Central memory CD8-positive, alpha-beta T cell (primary cell): ENCODE data around the gene MAPK9.

Experiments
- ATAC-seq: fragments of 150-1000 bp; cut with Tn5 transposase; replicated peaks from 2 replicates; pipeline ENCODE4 v1.10.0; 2022; ENCODE audit warnings: mild to moderate bottlenecking, moderate FRiP score, moderate number of reproducible peaks; ENCODE audit not compliant: poor library complexity, severe bottlenecking; ENCODE audit errors: extremely low read depth
- DNase-seq, 2 donors: peaks; one replicate each; pipeline ENCODE4 v3.0.0; 2021; ENCODE audit warnings: low spot score in 2 of 2
- H3K27ac Mint-ChIP-seq: one replicate; pipeline ENCODE4 v1.8.0; 2022; ENCODE audit warnings: low read depth, mild to moderate bottlenecking, moderate library complexity, mixed read lengths
- H3K27me3 Mint-ChIP-seq: one replicate; pipeline ENCODE4 v1.8.0; 2022; ENCODE audit warnings: mixed read lengths
- H3K36me3 Mint-ChIP-seq: one replicate; pipeline ENCODE4 v1.8.0; 2022; ENCODE audit warnings: mild to moderate bottlenecking, moderate library complexity, mixed read lengths; ENCODE audit not compliant: insufficient read depth
- H3K4me1 Mint-ChIP-seq: one replicate; pipeline ENCODE4 v1.8.0; 2022; ENCODE audit warnings: mixed read lengths
- H3K4me3 Mint-ChIP-seq: one replicate; pipeline ENCODE4 v1.8.0; 2022; ENCODE audit warnings: mild to moderate bottlenecking, moderate library complexity, mixed read lengths
- H3K9me3 Mint-ChIP-seq: one replicate; pipeline ENCODE4 v1.8.0; 2022; ENCODE audit warnings: mixed read lengths

Gene MAPK9

DNA sequence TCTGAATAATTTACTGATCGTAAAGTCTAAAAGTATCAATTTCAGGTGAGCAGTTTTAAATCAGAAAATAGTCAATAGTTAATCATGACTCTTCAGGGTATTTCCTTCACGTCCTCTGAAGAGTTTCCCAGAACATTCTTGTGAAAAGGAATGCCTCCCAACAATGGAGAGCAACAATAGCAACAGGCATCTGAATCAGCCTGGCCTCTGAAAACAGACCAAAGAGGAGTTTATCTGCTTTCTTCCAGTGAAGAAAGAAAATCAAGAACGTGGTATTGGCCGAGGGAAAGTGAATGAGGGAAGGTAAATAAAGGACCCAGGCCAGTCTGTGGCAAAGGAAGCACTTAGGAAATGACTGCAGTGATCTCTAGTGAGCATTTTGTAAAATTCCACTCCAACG, 56.8 kb downstream of the MAPK9 start:
- no peaks in the 10 kb centered on the region for H3K9me3 Mint-ChIP-seq
- no peaks in the 10 kb centered on the region for H3K4me1 Mint-ChIP-seq
- ATAC-seq: no peak
- DNase-seq: no peak
- H3K27ac Mint-ChIP-seq: no peak overlapping the region
- peaks cover 30% of the 10 kb centered on the region for H3K36me3 Mint-ChIP-seq
- no peak overlapping the region for H3K4me3 Mint-ChIP-seq
- no peaks in the 10 kb centered on the region for H3K27me3 Mint-ChIP-seq

DNA sequence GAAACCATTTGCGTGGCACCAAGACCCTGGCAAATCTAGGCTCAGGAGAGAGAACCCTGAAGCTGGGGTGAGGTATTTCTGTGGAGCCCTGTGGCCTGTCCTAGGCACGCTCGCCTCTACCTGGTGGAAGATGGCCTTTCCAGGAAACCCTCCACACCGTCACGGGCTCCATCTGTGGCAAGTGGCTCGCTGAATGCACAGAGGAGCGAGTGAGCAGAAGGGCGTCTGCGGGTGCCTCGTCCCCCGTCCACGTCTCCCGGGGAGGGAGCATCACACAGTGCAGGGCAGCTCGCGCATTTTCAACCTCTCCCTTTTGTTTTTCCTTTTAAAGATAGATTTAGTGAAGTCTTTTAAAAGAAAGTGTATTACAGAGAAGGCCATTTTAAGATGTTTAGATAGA, 57.6 kb downstream of the MAPK9 start:
- DNase-seq: no peak
- Mint-ChIP-seq H3K27ac (no peak overlapping the region), H3K4me3 (no peak overlapping the region), H3K36me3 (peaks cover 27% of the 10 kb centered on the region), H3K4me1 (no peaks in the 10 kb centered on the region), H3K27me3 (no peaks in the 10 kb centered on the region), H3K9me3 (no peaks in the 10 kb centered on the region)
- no peak for ATAC-seq

DNA sequence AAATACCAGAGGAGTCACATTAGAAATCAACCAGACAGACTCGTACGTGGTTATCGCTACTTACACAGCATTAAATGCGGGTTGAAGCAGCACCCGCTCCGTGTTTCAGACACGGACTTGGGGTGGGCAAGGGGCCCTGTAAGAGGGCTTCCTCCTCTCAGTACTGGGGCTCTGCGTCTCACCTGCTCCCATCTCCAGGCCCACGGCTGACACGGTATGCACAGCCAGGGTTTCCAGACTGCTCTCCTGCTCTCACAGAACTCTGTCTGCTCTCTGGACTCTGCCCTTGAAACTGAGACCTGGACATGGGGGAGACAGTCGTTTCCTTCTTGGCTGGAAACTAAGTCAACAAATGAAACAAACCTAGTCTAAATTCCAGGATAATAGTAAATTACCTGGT, 58.2 kb downstream of the MAPK9 start:
- Mint-ChIP-seq H3K27ac (no peak overlapping the region), H3K9me3 (no peaks in the 10 kb centered on the region), H3K27me3 (no peaks in the 10 kb centered on the region), H3K36me3 (peaks cover 27% of the 10 kb centered on the region), H3K4me3 (no peak overlapping the region), H3K4me1 (no peaks in the 10 kb centered on the region)
- ATAC-seq (no peak), DNase-seq (no peak)

DNA sequence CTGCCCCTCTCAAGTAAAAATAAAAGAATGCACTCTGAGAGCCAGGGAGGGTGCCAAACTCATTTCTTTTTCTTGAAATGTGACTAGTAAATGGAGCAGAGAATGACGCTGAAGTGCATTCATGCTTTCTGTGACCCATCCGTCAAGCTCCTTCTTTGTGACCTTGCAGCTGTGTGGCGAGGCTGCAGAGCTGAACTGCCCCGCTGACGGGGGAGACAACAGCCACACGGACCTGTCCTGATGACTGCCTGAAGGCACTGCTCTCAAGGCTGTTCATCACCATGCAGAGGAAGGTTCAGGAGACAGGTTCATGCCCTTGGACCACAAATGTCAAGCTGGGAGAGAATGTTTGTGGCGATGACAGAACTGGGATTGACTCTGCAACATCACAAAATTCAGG, 61.9 kb downstream of the MAPK9 start:
- DNase-seq: no peak
- Mint-ChIP-seq H3K36me3 (peaks cover 11% of the 10 kb centered on the region), H3K27me3 (no peaks in the 10 kb centered on the region)

DNA sequence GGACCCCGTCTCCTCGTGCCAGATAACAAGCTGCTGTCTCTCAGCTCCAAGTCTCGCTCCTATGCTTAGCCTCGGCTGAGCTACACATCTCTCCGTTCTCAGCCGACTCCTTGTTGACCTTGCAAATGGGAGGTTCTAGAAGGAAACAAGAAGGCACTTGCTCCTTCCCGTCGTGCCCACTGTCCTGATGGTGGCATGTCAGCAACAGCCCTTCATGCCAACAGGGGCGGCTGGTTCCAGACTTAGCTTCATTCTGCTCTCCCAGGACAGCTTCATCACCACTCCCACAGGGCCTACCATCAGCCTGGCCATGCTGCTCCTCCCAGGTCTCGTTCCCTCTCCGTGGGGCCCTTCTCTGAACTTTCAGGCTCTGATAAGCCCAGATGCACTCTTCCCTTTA, 69.8 kb downstream of the MAPK9 start:
- Mint-ChIP-seq H3K4me3 (no peak overlapping the region), H3K36me3 (peaks cover 1% of the 10 kb centered on the region), H3K4me1 (no peaks in the 10 kb centered on the region), H3K27ac (peak overlapping the region; percentile 51), H3K9me3 (peaks cover 44% of the 10 kb centered on the region), H3K27me3 (no peaks in the 10 kb centered on the region)
- ATAC-seq: no peak
- no peak for DNase-seq

More for the DNA sequence above, 61.9 kb downstream of the MAPK9 start:
- H3K9me3 Mint-ChIP-seq: peaks cover 14% of the 10 kb centered on the region
- no peak overlapping the region for H3K4me3 Mint-ChIP-seq
- H3K4me1 Mint-ChIP-seq: no peaks in the 10 kb centered on the region
- no peak for ATAC-seq
- no peak overlapping the region for H3K27ac Mint-ChIP-seq

DNA sequence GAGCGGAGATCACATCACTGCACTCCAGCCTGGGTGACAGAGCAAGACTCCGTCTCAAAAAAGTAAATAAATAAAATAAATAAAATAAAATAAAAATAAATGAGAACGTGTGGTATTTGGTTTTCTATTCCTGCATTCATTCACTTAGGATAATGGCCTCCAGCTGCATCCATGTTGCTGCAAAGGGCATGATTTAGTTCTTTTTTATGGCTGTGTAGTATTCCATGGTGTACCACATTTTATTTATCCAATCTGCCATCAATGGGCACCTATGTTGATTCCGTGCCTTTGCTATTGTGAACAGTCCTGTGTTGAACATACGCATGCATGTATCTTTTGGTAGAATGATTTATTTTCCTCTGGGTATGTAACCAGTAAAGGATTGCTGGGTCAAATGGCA, 74.1 kb downstream of the MAPK9 start:
- ATAC-seq: no peak
- DNase-seq: no peak
- H3K27me3 Mint-ChIP-seq: peaks cover 1% of the 10 kb centered on the region
- no peaks in the 10 kb centered on the region for H3K4me1 Mint-ChIP-seq
- H3K9me3 Mint-ChIP-seq: peaks cover 23% of the 10 kb centered on the region
- H3K27ac Mint-ChIP-seq: no peak overlapping the region
- H3K4me3 Mint-ChIP-seq: no peak overlapping the region
- no peaks in the 10 kb centered on the region for H3K36me3 Mint-ChIP-seq

DNA sequence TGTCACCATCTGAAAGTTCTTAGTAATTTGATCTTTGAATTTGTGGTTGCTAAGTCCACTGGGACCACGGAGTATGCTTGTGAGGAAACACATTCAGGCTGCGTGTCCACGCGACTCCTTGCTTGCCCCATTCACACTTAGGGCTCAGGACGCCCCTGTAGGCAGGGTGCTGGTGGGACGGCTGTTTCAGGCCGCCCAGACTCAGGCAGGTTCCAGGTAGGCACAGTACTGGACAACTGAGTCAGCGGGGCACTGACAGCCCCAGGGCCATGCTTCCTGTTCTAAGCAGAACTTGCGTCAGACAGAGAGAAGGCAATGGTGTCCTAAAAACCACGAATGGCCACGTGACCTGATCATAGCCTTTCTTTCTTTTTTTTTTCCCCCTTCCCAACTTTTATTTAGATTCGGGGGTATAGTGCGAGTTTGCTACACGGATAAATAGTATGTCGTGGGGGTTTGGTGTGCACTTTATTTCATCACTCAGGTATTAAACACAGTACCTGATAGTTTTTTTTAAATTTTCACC, 75.2 kb downstream of the MAPK9 start:
- Mint-ChIP-seq H3K27me3 (peaks cover 12% of the 10 kb centered on the region), H3K4me3 (no peak overlapping the region), H3K27ac (no peak overlapping the region), H3K4me1 (peaks cover 6% of the 10 kb centered on the region), H3K9me3 (peaks cover 17% of the 10 kb centered on the region), H3K36me3 (no peaks in the 10 kb centered on the region)
- DNase-seq (no peak), ATAC-seq (no peak)

DNA sequence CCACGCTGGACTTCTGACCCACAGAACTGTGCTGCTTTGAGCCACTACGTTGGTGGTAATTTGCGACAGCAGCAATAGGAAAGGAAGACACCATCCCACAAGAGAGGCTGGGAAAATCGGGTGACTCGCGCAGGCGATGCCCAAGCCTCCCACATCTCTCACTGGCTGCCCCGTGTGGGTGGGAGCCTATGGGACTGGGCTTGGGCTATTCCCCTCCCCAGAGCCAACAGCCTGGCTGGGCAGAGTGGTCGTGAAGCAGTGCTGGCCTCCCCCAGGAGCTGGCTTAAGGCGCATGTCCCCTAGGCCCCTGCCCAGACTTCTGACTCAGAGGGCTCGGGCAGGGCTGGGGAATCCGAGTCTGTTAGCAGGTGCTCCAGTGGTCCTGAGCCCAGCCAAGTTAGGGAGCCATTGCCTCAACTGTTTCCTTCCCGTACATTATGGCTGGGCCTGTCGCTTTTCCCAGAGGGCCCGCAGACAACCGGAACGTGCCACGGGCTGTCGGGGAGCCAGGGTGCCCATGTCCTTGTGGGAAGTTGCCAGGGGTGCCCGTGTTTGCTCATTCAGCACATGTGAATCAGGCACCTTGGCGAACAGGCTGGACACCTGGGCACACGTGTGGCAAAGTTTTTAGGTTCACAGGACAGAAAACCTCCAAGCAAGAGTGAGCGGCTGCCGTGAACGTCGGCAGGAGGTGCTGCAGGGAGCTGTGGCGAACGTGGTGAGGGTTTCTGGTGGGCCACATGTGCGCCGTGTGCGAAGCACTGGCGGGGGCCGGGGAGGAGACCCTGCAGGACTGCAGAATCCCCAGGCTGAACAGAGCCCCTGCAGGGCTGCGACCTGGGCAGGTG, 75.9 kb downstream of the MAPK9 start:
- H3K9me3 Mint-ChIP-seq: peaks cover 17% of the 10 kb centered on the region
- DNase-seq (no peak), ATAC-seq (no peak)
- H3K36me3 Mint-ChIP-seq: no peaks in the 10 kb centered on the region
- H3K27ac Mint-ChIP-seq: no peak overlapping the region
- H3K27me3 Mint-ChIP-seq: peaks cover 16% of the 10 kb centered on the region
- H3K4me3 Mint-ChIP-seq: no peak overlapping the region
- peaks cover 6% of the 10 kb centered on the region for H3K4me1 Mint-ChIP-seq

DNA sequence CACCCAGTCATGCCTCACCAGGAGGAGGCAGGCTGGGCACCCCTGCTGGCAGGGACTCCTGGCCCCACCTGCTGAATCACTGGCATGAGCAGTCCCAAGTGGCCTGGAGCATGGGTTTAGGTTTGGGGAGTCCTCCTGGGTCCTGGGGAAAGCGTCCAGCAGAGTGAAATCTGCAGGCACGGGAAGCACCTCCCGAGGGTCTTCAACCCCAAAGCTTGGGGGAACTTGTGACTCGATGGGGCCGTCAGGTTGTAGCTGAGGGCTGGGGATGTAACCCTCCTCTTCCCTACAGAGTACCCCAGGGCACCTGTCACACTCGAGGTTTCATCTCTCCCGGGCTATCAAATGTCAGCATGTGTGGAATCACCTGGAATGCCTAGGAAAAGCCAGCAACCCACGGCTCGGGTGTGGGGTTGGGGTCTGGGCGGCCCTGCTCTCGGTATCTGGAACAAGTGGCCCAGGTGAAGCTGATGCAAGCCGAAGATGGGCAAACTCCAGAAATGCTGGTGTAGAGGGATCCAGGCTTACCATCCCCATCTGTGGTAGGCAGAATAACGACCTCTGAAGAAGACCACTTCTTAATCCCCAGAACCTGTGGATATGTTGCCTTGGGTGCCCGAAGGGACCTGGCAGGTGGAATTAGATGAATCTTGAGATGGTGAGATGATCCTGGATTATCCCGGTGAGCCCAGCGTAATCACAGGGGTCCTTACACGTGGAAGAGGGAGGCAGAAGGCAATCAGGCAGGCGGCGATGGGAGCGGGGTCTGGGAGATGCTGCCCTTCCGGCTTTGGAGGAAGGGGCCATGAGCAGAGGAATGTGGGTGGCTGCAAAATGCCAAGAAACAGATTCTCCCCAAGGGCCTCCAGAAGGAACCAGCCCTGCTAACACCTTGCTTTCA, 76.8 kb downstream of the MAPK9 start:
- no peaks in the 10 kb centered on the region for H3K36me3 Mint-ChIP-seq
- ATAC-seq: no peak
- no peak overlapping the region for H3K27ac Mint-ChIP-seq
- H3K27me3 Mint-ChIP-seq: peaks cover 25% of the 10 kb centered on the region
- no peak overlapping the region for H3K4me3 Mint-ChIP-seq
- H3K9me3 Mint-ChIP-seq: peaks cover 15% of the 10 kb centered on the region
- DNase-seq: no peak
- H3K4me1 Mint-ChIP-seq: peaks cover 6% of the 10 kb centered on the region

DNA sequence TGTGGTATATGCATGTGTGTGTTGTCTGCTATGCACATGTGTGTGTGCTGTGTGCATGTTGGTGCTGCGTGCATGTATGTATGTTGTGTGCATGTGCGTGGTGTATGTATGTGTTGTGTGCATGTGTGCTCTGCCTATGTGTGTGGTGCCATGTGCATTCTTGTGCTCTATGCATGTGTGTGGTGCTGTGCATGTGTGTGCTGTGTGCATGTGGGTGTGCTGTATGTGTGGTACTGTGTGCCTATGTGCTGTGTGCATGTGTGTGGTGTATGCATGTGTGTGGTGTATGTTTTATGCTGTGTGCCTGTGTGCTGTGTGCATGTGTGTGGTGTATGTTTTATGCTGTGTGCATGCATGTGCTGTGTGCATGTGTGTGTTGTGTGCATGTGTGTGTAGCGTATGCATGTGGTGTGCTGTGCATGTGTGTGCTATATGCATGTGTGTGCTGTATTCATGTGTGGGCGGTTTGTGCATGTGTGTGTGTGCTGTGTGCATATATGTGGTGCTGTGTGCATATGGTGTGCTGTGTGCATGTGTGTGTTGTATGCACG, 78.2 kb downstream of the MAPK9 start:
- H3K9me3 Mint-ChIP-seq: peaks cover 6% of the 10 kb centered on the region
- no peaks in the 10 kb centered on the region for H3K36me3 Mint-ChIP-seq
- H3K27ac Mint-ChIP-seq: no peak overlapping the region
- DNase-seq (no peak), ATAC-seq (no peak)
- H3K4me3 Mint-ChIP-seq: no peak overlapping the region
- peaks cover 34% of the 10 kb centered on the region for H3K27me3 Mint-ChIP-seq
- H3K4me1 Mint-ChIP-seq: peaks cover 6% of the 10 kb centered on the region

DNA sequence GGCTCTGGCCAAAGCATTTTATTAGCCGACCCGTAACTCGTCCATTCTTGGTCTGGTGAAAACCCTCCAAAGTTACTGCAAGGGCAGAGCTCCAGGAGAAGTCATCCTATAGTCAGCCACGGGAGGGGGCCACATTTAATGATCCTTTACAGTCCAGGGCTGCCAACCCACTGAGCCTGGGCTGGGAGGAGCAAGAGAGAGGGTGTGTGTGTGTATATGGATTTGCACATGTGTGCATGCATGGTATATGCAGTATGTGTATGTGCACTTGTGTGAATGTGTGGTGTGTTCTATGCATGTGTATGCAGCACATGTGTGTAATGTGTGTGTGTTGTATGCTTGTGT, 78.7 kb downstream of the MAPK9 start:
- ATAC-seq (no peak), DNase-seq (no peak)
- Mint-ChIP-seq H3K27me3 (peaks cover 39% of the 10 kb centered on the region), H3K27ac (no peak overlapping the region), H3K9me3 (peaks cover 6% of the 10 kb centered on the region), H3K4me1 (peaks cover 10% of the 10 kb centered on the region), H3K36me3 (no peaks in the 10 kb centered on the region), H3K4me3 (no peak overlapping the region)

DNA sequence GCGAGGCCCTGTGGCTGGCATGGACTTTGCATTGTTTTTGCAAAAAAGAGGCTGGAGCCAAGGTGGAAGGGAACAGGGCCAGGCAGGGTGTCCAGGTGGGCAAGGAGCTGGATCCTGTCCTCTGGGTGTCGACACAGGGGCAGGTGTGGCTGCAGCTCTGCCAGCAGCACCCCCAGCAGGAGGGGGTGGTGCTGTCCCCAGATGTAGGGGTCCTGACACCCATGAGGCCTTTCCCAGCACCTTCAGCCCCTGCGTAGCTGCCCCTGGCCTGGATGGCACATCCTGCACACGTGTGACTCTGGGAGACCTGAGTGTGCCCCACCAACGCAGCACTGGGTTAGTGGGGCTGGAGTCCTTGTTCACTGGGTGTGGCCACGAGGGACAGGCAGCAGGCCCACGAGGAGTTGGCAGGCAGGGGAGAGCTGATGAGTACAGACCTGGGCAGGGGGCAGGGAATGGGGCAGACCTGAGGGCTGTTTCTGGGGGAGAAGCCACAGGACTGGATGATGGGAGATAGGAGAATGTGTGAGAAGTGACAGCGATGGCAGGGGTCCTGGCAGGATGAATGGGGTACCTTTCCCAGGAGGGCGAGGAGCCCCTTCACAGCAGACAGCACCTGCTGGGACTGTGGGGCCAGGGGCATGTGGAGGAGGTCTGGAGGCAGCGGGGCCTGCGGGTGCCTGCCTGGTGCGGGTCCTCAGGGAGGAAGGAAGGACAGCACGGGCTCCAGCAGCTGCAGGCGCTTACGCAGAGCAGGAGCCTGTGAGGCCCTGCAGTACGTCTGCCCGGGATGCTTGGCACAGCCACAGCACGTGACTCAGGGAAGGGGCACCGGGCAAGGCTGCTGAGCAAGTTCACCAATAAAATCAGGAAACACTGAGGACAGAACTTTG, 79.3 kb downstream of the MAPK9 start:
- DNase-seq (no peak), ATAC-seq (no peak)
- Mint-ChIP-seq H3K27me3 (peaks cover 45% of the 10 kb centered on the region), H3K9me3 (peaks cover 6% of the 10 kb centered on the region), H3K4me3 (no peak overlapping the region), H3K27ac (no peak overlapping the region), H3K36me3 (no peaks in the 10 kb centered on the region), H3K4me1 (peaks cover 11% of the 10 kb centered on the region)
